OCI-LY3 (cell line): ENCODE measurements around the gene RNF222.
"Not testable (repeated sequence)": the region's sequence is repeated elsewhere in the genome, so short reads cannot be mapped to it uniquely, and the experiment has no call there.

Source experiments
- H2AFZ ChIP-seq: fragments of 200-600, 300-600 bp; shearing (Covaris generic); 2 replicates; pipeline ENCODE4 v1.6.0; 2014; ENCODE audit warnings: antibody characterized with exemption, low read depth, low read length
- H3K27ac ChIP-seq: fragments of 200-600, 300-600 bp; sonication (generic); 2 replicates; pipeline ENCODE4 v1.5.1; 2014; ENCODE audit warnings: mild to moderate bottlenecking, low read length, moderate library complexity, mixed read lengths
- H3K27me3 ChIP-seq: fragments of 200-600, 300-600 bp; sonication (generic); 2 replicates; pipeline ENCODE4 v1.6.1; 2014; ENCODE audit warnings: low read depth, low read length, mixed read lengths
- H3K36me3 ChIP-seq: fragments of 200-600, 300-600 bp; sonication (generic); replicated peaks from 2 replicates; pipeline ENCODE3; 2014; ENCODE audit warnings: low read depth, low read length, mixed read lengths
- H3K4me1 ChIP-seq: fragments of 300-600, 200-600 bp; sonication (generic); 2 replicates; pipeline ENCODE4 v1.6.1; 2014; ENCODE audit warnings: low read length, mixed read lengths
- H3K4me2 ChIP-seq: fragments of 200-600, 300-600 bp; sonication (generic); 2 replicates; pipeline ENCODE4 v1.6.1; 2014; ENCODE audit warnings: low read length, mixed read lengths
- H3K4me3 ChIP-seq: fragments of 300-600, 200-600 bp; sonication (generic); 2 replicates; pipeline ENCODE4 v1.5.1; 2014; ENCODE audit warnings: antibody characterized with exemption, mild to moderate bottlenecking, low read length, moderate library complexity
- H3K79me2 ChIP-seq: fragments of 300-600, 200-600 bp; shearing (Covaris generic); 2 replicates; pipeline ENCODE4 v1.6.1; 2014; ENCODE audit warnings: mild to moderate bottlenecking, low read length, mixed read lengths
- H3K9ac ChIP-seq: fragments of 300-600, 200-600 bp; shearing (Covaris generic); 2 replicates; pipeline ENCODE4 v1.6.0; 2014; ENCODE audit warnings: mild to moderate bottlenecking, low read length, moderate library complexity
- H3K9me3 ChIP-seq: fragments of 200-600, 300-600 bp; shearing (Covaris generic); 2 replicates; pipeline ENCODE4 v1.6.1; 2014; ENCODE audit warnings: low read length, mixed read lengths; ENCODE audit not compliant: insufficient read depth
- H4K20me1 ChIP-seq: fragments of 200-600, 300-600 bp; sonication (generic); 2 replicates; pipeline ENCODE4 v1.6.1; 2016; ENCODE audit warnings: low read length, mixed read lengths; ENCODE audit not compliant: insufficient read depth
- CTCF ChIP-seq: fragments of 200-600, 300-600 bp; sonication (generic); IDR thresholded peaks from 2 replicates; pipeline ENCODE4 v1.5.1; 2014; ENCODE audit warnings: antibody characterized with exemption, low read length, low read depth
- EZH2phosphoT487 ChIP-seq: fragments of 200-600 bp; shearing (Covaris generic); IDR thresholded peaks from 2 replicates; pipeline ENCODE4 v1.6.1; 2018; ENCODE audit warnings: antibody characterized with exemption, mixed run types, low read depth

RNF222 gene

DNA sequence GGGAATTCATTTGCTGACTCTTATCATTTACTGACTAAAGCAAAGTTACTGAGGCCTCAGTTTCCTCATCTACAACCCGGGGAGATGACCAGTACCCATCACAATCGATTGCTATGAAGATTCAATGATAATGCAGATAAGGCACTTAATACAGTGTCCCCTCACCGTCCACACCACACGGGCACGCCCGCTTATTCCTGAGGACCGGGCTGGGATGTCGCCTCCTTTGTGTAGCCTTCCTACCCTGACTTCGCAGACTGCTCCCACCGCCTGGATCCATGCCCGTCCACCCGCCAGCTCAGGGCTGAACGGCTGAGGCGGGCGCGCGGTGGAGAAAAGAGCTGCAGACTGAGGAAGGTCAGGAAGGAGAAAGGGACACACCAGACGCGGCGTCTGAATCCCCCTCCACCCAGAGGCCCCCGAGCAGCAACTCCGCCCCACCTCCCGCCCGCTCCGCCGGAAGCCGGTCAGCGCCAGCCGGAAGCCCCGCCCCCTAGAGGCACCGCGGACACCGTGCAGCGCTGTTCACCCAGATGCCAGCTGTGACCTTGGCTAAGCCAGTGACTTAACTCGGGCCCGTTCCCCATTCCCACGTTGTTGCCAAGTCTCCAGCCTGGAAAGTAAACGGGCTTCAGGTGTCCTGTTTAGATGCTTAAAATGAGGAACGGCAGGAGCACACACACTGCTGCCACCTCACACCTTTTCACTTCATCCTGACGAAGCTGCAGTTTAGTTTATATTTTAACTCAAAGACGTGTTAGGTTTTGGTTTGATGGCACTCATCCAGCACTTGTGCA, 21.2 kb downstream of the RNF222 start, which contains the start of gene KRABD2:
Gene KRABD2, minus strand, starts transcription at position 434 of the 797 bp plus-strand sequence.
- peaks cover 42% of the 10 kb centered on the region for H3K36me3 ChIP-seq
- H3K9me3 ChIP-seq, result no peaks in the 10 kb centered on the region
- peak within 1 kb of the TSS; percentile 76 for H3K4me2 ChIP-seq
- no peak for TF ChIP-seq EZH2phosphoT487
- no peak for TF ChIP-seq CTCF
- H3K27ac ChIP-seq, result peak within 1 kb of the TSS; percentile 47
- H3K79me2 ChIP-seq, result peaks cover 19% of the 10 kb centered on the region
- peaks cover 31% of the 10 kb centered on the region for H3K4me1 ChIP-seq
- peak within 1 kb of the TSS; percentile 52 for H3K9ac ChIP-seq
- peaks cover 26% of the 10 kb centered on the region for H4K20me1 ChIP-seq
- peak within 1 kb of the TSS; percentile 71 for H3K4me3 ChIP-seq
- no peaks in the 10 kb centered on the region for H3K27me3 ChIP-seq
- no peak within 1 kb of the TSS; the same call in 1 of the 2 replicates for H2AFZ ChIP-seq

DNA sequence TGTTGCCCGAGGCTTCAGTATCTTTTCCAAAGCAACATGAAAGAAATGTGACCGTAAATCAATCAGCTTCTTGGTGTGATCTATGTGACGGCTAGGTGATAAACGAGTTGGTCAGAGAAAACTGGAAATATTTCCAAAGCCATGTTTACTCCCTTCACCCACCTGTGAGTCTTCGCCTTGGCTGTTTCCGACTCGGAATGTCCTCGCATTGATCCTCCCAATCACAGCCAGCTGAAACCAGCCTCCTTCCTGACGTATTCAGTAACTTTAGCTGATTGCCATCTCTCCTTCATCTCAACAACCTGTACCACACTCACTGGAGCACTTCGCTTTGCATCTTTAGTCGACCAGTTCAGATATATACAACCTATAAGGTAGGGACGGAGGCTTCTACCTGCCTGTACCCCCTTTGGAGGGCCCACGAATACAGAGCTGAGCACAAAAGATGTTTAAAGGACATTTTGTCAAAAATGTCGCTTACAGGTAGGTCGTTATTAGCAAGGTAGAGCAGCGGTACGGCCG, 21.8 kb downstream of the RNF222 start:
- Histone ChIP-seq H3K4me2 (peak overlapping the region; percentile 76), H2AFZ (no peak overlapping the region), H3K9ac (peak overlapping the region; percentile 52; the same call in 1 of the 2 replicates), H3K4me3 (peak overlapping the region; percentile 71), H3K36me3 (peaks cover 35% of the 10 kb centered on the region), H3K27ac (no peak overlapping the region), H3K27me3 (no peaks in the 10 kb centered on the region), H4K20me1 (peaks cover 20% of the 10 kb centered on the region), H3K9me3 (no peaks in the 10 kb centered on the region), H3K79me2 (peaks cover 13% of the 10 kb centered on the region), H3K4me1 (peaks cover 25% of the 10 kb centered on the region)
- TF ChIP-seq EZH2phosphoT487 (no peak), CTCF (no peak)

- H3K4me3 ChIP-seq, H3K4me2 ChIP-seq, H3K79me2 ChIP-seq, H3K27me3 ChIP-seq, H3K9me3 ChIP-seq, H2AFZ ChIP-seq, H4K20me1 ChIP-seq, H3K27ac ChIP-seq, H3K9ac ChIP-seq: not testable (repeated sequence)
- Histone ChIP-seq H3K4me1 (peaks cover 15% of the 10 kb centered on the region), H3K36me3 (peaks cover 18% of the 10 kb centered on the region)
Measured at GRCh38 chr17:8373856-8374255, 23.8 kb downstream of the RNF222 start.

- TF ChIP-seq EZH2phosphoT487, result no peak
- TF ChIP-seq CTCF, result no peak
- H3K4me3 ChIP-seq, result no peak overlapping the region
- no peak overlapping the region for H3K27ac ChIP-seq
- no peaks in the 10 kb centered on the region for H4K20me1 ChIP-seq
- no peaks in the 10 kb centered on the region for H3K9me3 ChIP-seq
- H3K4me1 ChIP-seq, result peaks cover 13% of the 10 kb centered on the region
- H3K36me3 ChIP-seq, result peaks cover 11% of the 10 kb centered on the region
- H3K4me2 ChIP-seq, result no peak overlapping the region
- no peak overlapping the region for H3K9ac ChIP-seq
- no peaks in the 10 kb centered on the region for H3K79me2 ChIP-seq
- no peaks in the 10 kb centered on the region for H3K27me3 ChIP-seq
- no peak overlapping the region for H2AFZ ChIP-seq
Measured at GRCh38 chr17:8372422-8372821, 25.2 kb downstream of the RNF222 start.
